ENCODE measurements around the gene TMPRSS6. TPM values are rescaled to one million over a fixed set of nuclear protein-coding genes. Genes with fewer than 3 reads are reported as not detected.

TMPRSS6 gene
- total RNA-seq, 1 experiment from 2014 or later = 0.79 TPM

DNA sequence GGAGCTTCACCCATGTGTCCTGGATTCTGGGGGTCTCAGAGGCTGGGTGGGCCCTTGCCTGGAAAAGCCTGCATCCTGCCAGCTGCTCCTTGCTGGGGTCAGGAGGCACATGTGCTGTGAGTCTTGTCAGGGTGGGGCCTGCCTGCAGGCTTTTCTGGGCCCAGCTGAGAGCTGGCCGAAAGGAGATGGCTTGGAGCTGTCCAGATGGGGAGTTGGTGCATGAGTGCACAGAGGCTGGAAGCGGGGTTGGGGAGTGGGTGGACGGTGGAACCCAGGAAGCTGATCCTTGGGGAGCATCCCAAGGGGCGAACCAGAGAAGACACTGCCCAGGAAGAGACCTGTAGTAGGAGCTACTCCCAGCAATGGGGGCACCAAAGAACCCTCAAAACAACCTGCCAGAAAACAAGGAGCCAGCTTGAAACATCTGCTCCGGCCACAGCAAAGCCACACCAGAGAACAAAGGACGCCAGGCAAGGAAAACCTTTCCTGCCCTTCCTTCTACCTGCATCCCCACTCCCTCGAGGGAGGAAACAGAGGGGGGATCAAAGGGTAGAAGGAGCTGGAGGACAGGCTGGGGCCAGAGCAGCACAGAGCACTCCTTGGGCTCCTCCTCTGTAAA is 66.2 kb downstream of the TMPRSS6 start:
- Histone ChIP-seq H3K36me3 (ENCODE audit: low read depth) (no peaks in the 10 kb centered on the region), H2AFZ (no peak overlapping the region), H3K9me2 (ENCODE audit: insufficient read depth) (no peaks in the 10 kb centered on the region), H3K9me3 (ENCODE audit: insufficient read depth, low read depth) (no peaks in the 10 kb centered on the region), H3K27me3 (ENCODE audit: insufficient read depth, low read depth) (no peaks in the 10 kb centered on the region), H3F3A (ENCODE audit: insufficient read depth, low read depth) (peaks cover 33% of the 10 kb centered on the region), H4K20me1 (ENCODE audit: insufficient read depth) (no peaks in the 10 kb centered on the region), H3K27ac (no peak overlapping the region), H3K79me2 (ENCODE audit: low read depth) (no peaks in the 10 kb centered on the region), H3K4me2 (no peak overlapping the region; the same call in 1 of the 2 replicates), H3K4me1 (replicated peaks; ENCODE audit: insufficient read depth) (peaks cover 38% of the 10 kb centered on the region), H3K4me3 (no peak overlapping the region)
- DNase-seq = no peak
- no peak for TF ChIP-seq EZH2 (IDR thresholded peaks at IDR 0.05; ENCODE audit: low read depth)
- TF ChIP-seq, protein P1, sequence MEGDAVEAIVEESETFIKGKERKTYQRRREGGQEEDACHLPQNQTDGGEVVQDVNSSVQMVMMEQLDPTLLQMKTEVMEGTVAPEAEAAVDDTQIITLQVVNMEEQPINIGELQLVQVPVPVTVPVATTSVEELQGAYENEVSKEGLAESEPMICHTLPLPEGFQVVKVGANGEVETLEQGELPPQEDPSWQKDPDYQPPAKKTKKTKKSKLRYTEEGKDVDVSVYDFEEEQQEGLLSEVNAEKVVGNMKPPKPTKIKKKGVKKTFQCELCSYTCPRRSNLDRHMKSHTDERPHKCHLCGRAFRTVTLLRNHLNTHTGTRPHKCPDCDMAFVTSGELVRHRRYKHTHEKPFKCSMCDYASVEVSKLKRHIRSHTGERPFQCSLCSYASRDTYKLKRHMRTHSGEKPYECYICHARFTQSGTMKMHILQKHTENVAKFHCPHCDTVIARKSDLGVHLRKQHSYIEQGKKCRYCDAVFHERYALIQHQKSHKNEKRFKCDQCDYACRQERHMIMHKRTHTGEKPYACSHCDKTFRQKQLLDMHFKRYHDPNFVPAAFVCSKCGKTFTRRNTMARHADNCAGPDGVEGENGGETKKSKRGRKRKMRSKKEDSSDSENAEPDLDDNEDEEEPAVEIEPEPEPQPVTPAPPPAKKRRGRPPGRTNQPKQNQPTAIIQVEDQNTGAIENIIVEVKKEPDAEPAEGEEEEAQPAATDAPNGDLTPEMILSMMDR (conservative IDR thresholded peaks at IDR 0.05) = no peak
- CTCF ChIA-PET = interaction anchor here (0.6 to 1.8 kb wide), 7 partner anchors 8 to 216 kb away, joined by 3 to 6 read pairs (median 4); no protein-coding TSS in a partner anchor
- POLR2A ChIA-PET (ENCODE audit: unreplicated experiment) = interaction anchor here (0.6 kb wide), 1 partner anchor 66 kb away, joined by 3 read pairs; no protein-coding TSS in a partner anchor
- BruUV-seq (replicated peaks) = no TSS peak
- intact Hi-C loops (cut with micrococcal nuclease; ENCODE audit: unreplicated experiment) = loop anchor here (5.0 to 10.0 kb wide), 3 partner anchors 186 to 496 kb away; no protein-coding TSS in a partner anchor

DNA sequence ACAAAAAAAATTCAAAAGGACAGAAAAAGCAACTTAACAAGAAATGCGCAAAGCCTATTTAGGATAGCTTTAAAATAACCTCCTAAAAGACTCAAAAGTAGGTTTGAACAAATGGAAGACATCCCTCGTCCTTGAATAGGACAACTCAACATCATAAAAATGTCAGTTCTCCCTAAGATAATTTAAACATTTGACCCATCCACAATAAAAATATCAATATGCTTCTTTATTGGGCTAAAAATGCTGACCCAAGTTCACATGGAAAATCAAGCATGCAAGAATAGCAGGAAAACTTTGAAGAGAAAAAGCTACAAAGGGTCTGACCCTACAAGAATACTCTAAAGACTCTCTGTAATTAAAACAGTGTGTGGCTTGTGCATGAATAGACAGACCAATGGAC is 70.0 kb downstream of the TMPRSS6 start:
- no peak for DNase-seq
- CTCF ChIA-PET = no interaction called here
- Histone ChIP-seq H3K27me3 (ENCODE audit: insufficient read depth, low read depth) (no peaks in the 10 kb centered on the region), H3K9me2 (ENCODE audit: insufficient read depth) (no peaks in the 10 kb centered on the region), H2AFZ (no peak overlapping the region), H3K4me2 (no peak overlapping the region), H3K9me3 (ENCODE audit: insufficient read depth, low read depth) (no peaks in the 10 kb centered on the region), H3K4me3 (no peak overlapping the region), H4K20me1 (ENCODE audit: insufficient read depth) (no peaks in the 10 kb centered on the region), H3K36me3 (ENCODE audit: low read depth) (no peaks in the 10 kb centered on the region), H3K4me1 (replicated peaks; ENCODE audit: insufficient read depth) (peaks cover 36% of the 10 kb centered on the region), H3K27ac (no peak overlapping the region), H3K79me2 (ENCODE audit: low read depth) (no peaks in the 10 kb centered on the region), H3F3A (ENCODE audit: insufficient read depth, low read depth) (peaks cover 35% of the 10 kb centered on the region)
- POLR2A ChIA-PET (ENCODE audit: unreplicated experiment) = interaction anchor here (0.7 kb wide), 1 partner anchor 31 kb away, joined by 3 read pairs; no protein-coding TSS in a partner anchor
- intact Hi-C loops (cut with micrococcal nuclease; ENCODE audit: unreplicated experiment) = no loop called here
- no TSS peak for BruUV-seq (replicated peaks)
- no peak for TF ChIP-seq EZH2 (IDR thresholded peaks at IDR 0.05; ENCODE audit: low read depth)
- TF ChIP-seq, protein P1 (conservative IDR thresholded peaks at IDR 0.05) = no peak

DNA sequence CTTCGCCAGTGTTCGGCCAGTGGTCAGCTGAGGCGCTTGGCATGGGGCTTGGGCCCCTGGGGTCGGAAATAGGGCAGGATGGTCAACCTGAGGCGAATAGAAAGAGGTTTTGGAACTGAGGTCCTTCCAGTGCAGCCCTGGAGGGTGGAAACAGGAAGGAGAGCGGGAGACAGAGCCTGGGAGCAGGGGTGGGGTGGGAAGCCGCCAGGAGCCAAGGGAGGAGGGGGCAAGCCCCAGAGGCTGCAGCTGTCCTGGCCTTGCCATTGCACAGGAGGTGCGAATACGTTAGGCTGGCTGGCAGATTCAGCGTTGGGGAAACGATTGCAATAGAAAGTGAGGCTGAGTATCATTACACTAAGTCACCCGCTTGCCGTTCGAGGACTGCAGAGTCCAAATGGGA is 71.8 kb downstream of the TMPRSS6 start:
- POLR2A ChIA-PET (ENCODE audit: unreplicated experiment) = no interaction called here
- Histone ChIP-seq H3K27ac (no peak overlapping the region), H4K20me1 (ENCODE audit: insufficient read depth) (no peaks in the 10 kb centered on the region), H2AFZ (no peak overlapping the region), H3K79me2 (ENCODE audit: low read depth) (no peaks in the 10 kb centered on the region), H3F3A (ENCODE audit: insufficient read depth, low read depth) (peaks cover 47% of the 10 kb centered on the region), H3K27me3 (ENCODE audit: insufficient read depth, low read depth) (no peaks in the 10 kb centered on the region), H3K4me2 (no peak overlapping the region), H3K4me1 (replicated peaks; ENCODE audit: insufficient read depth) (peaks cover 40% of the 10 kb centered on the region), H3K36me3 (ENCODE audit: low read depth) (no peaks in the 10 kb centered on the region), H3K9me2 (ENCODE audit: insufficient read depth) (no peaks in the 10 kb centered on the region), H3K9me3 (ENCODE audit: insufficient read depth, low read depth) (no peaks in the 10 kb centered on the region), H3K4me3 (no peak overlapping the region)
- DNase-seq = no peak
- no TSS peak for BruUV-seq (replicated peaks)
- CTCF ChIA-PET = no interaction called here
- TF ChIP-seq, protein P1 (conservative IDR thresholded peaks at IDR 0.05) = no peak
- no peak for TF ChIP-seq EZH2 (IDR thresholded peaks at IDR 0.05; ENCODE audit: low read depth)
- intact Hi-C loops (cut with micrococcal nuclease; ENCODE audit: unreplicated experiment) = no loop called here
